GM23338 (cell line): ENCODE data around the gene GRIP2. TPM values are rescaled to one million over a fixed set of nuclear protein-coding genes. Genes with fewer than 3 reads are reported as not detected.

Source experiments
- ATAC-seq: fragments of 200-7000 bp; cut with Tn5 transposase; 3 replicates; pipeline ENCODE4 v1.9.1; 2020
- DNase-seq: peaks from one replicate; pipeline ENCODE4 v3.0.0-alpha.2; 2015; ENCODE audit warnings: low spot score
- H2AFZ ChIP-seq: fragments of 200-600 bp; sonication (generic); 2 replicates; pipeline ENCODE4 v1.8.0; 2016; ENCODE audit warnings: antibody characterized with exemption, mild to moderate bottlenecking, moderate library complexity
- H3F3A ChIP-seq: fragments of 200-600 bp; sonication (generic); replicated peaks from 2 replicates; pipeline ENCODE4 v1.8.0; 2017; ENCODE audit warnings: antibody characterized with exemption, mixed run types, low read depth
- H3K27ac ChIP-seq: fragments of 200-600 bp; sonication (generic); 2 replicates; pipeline ENCODE4 v1.6.1; 2016; ENCODE audit warnings: low read depth
- H3K27me3 ChIP-seq: fragments of 200-600 bp; sonication (generic); 2 replicates; pipeline ENCODE4 v1.8.0; 2016; ENCODE audit warnings: mild to moderate bottlenecking, mixed run types, moderate library complexity; ENCODE audit not compliant: insufficient read depth
- H3K36me3 ChIP-seq: fragments of 200-600 bp; sonication (generic); 2 replicates; pipeline ENCODE4 v1.8.0; 2016; ENCODE audit warnings: mild to moderate bottlenecking; ENCODE audit not compliant: insufficient read depth
- H3K4me1 ChIP-seq: fragments of 200-600 bp; sonication (generic); 2 replicates; pipeline ENCODE4 v1.8.0; 2016; ENCODE audit warnings: mild to moderate bottlenecking, moderate library complexity; ENCODE audit not compliant: insufficient read depth
- H3K4me2 ChIP-seq: fragments of 200-600 bp; sonication (generic); 2 replicates; pipeline ENCODE4 v1.7.1; 2017; ENCODE audit warnings: mixed run types
- H3K4me3 ChIP-seq: fragments of 200-600 bp; sonication (generic); 2 replicates; pipeline ENCODE4 v1.6.1; 2016; ENCODE audit warnings: mixed run types
- H3K79me2 ChIP-seq: fragments of 200-600 bp; sonication (generic); replicated peaks from 2 replicates; pipeline ENCODE4 v1.8.0; 2017; ENCODE audit warnings: mild to moderate bottlenecking; ENCODE audit not compliant: insufficient read depth
- H3K9me2 ChIP-seq: fragments of 200-600 bp; sonication (generic); 2 replicates; pipeline ENCODE4 v1.8.0; 2017; ENCODE audit not compliant: insufficient read depth
- H4K20me1 ChIP-seq: fragments of 200-600 bp; sonication (generic); replicated peaks from 2 replicates; pipeline ENCODE4 v1.8.0; 2017; ENCODE audit warnings: mild to moderate bottlenecking; ENCODE audit not compliant: insufficient read depth
- H3K27ac Mint-ChIP-seq: 2 replicates; pipeline ENCODE4 v1.8.0; 2020; ENCODE audit warnings: inconsistent platforms, mild to moderate bottlenecking, moderate library complexity, mixed read lengths
- H3K27me3 Mint-ChIP-seq: 3 replicates; pipeline ENCODE4 v1.8.0; 2022; ENCODE audit warnings: low read depth, mild to moderate bottlenecking, moderate library complexity, mixed read lengths, inconsistent platforms; ENCODE audit not compliant: insufficient read depth, poor library complexity
- H3K36me3 Mint-ChIP-seq: 3 replicates; pipeline ENCODE4 v1.8.0; 2021; ENCODE audit warnings: low read depth, mild to moderate bottlenecking, inconsistent platforms, moderate library complexity, mixed read lengths
- H3K4me1 Mint-ChIP-seq: 3 replicates; pipeline ENCODE4 v1.8.0; 2020; ENCODE audit warnings: mild to moderate bottlenecking, inconsistent platforms, mixed read lengths
- H3K4me3 Mint-ChIP-seq: 3 replicates; pipeline ENCODE4 v1.8.0; 2021; ENCODE audit warnings: moderate library complexity, mild to moderate bottlenecking, inconsistent platforms, mixed read lengths
- H3K9me3 Mint-ChIP-seq: 3 replicates; pipeline ENCODE4 v1.8.0; 2020; ENCODE audit warnings: moderate library complexity, mild to moderate bottlenecking, inconsistent platforms, mixed read lengths
- CREB1 ChIP-seq: fragments of 250-450 bp; sonication (Bioruptor Pico); IDR thresholded peaks from 2 replicates; pipeline ENCODE4 v1.5.0; 2020; ENCODE audit warnings: low read depth, mild to moderate bottlenecking, moderate library complexity
- CTCF ChIP-seq, 2 experiments: fragments of 200-600 bp in 1 of 2; sonication (generic) in 1 of 2; conservative IDR thresholded peaks; 2 replicates each; pipeline versions ENCODE4 v1.5.1 to v1.6.1; 2016 to 2017; ENCODE audit warnings: antibody characterized with exemption in 2 of 2, low read depth in 2 of 2, mild to moderate bottlenecking in 2 of 2, moderate library complexity in 1 of 2
- ETS1 ChIP-seq: IDR thresholded peaks from 2 replicates; pipeline ENCODE4 v1.6.1; 2016; ENCODE audit warnings: antibody characterized with exemption
- EZH2 ChIP-seq: fragments of 200-600 bp; sonication (generic); IDR thresholded peaks from one replicate; pipeline ENCODE4 v1.8.0; 2017; ENCODE audit warnings: antibody characterized with exemption, mild to moderate bottlenecking, low read depth; ENCODE audit not compliant: unreplicated experiment
- EZH2phosphoT487 ChIP-seq: fragments of 200-600 bp; sonication (generic); IDR thresholded peaks from one replicate; pipeline ENCODE4 v1.8.1; 2018; ENCODE audit warnings: antibody characterized with exemption; ENCODE audit not compliant: unreplicated experiment
- JUNB ChIP-seq: IDR thresholded peaks from one replicate; pipeline ENCODE4 v1.6.1; 2016; ENCODE audit warnings: antibody characterized with exemption; ENCODE audit not compliant: unreplicated experiment
- NANOG ChIP-seq: IDR thresholded peaks from 2 replicates; pipeline ENCODE4 v1.6.1; 2016; ENCODE audit warnings: antibody characterized with exemption, borderline replicate concordance
- POLR2AphosphoS5 ChIP-seq: IDR thresholded peaks from 2 replicates; pipeline ENCODE4 v1.6.1; 2016; ENCODE audit warnings: antibody characterized with exemption, low read depth
- STAT1 ChIP-seq: IDR thresholded peaks from one replicate; pipeline ENCODE4 v1.6.1; 2016; ENCODE audit warnings: antibody characterized with exemption; ENCODE audit not compliant: unreplicated experiment
- ZNF114 ChIP-seq: fragments of 250-450 bp; sonication (Bioruptor Pico); IDR thresholded peaks from 2 replicates; pipeline ENCODE4 v1.5.0; 2020; ENCODE audit warnings: mild to moderate bottlenecking, moderate library complexity
- ZNF331 ChIP-seq: fragments of 250-450 bp; sonication (Bioruptor Pico); IDR thresholded peaks from 2 replicates; pipeline ENCODE4 v1.5.0; 2020; ENCODE audit warnings: low read depth, mild to moderate bottlenecking, moderate library complexity
- ZNF462 ChIP-seq: fragments of 250-450 bp; sonication (Bioruptor Pico); IDR thresholded peaks from 2 replicates; pipeline ENCODE4 v1.5.0; 2020; ENCODE audit warnings: mild to moderate bottlenecking, moderate library complexity
- polyA plus RNA-seq: library from polyadenylated mRNA; unstranded; fragments of >200 nt; fragmentation: Nextera tagmentation; extraction: Ambion mirVana; gene quantifications from 2 replicates; pipeline ENCODE4 v1.2.1, GENCODE V29; 2016
- total RNA-seq: library from RNA; depleted of rRNA; stranded (reverse); fragments of >200 nt; shearing (Covaris generic); gene quantifications from 2 replicates; pipeline ENCODE4 v1.2.3, GENCODE V29; 2014
- TF ChIP-seq, protein P1 (sequence below): IDR thresholded peaks from one replicate; pipeline ENCODE4 v1.6.1; 2018; ENCODE audit warnings: antibody characterized with exemption; ENCODE audit not compliant: unreplicated experiment

Gene GRIP2
- total and polyA plus RNA-seq, 2 experiments from 2014 or later: 3.6 to 5.8 TPM

- ATAC-seq (no peak), DNase-seq (no peak)
- peaks cover 10% of the 10 kb centered on the region for H3K4me1 Mint-ChIP-seq
- Histone ChIP-seq H3K27me3 (no peaks in the 10 kb centered on the region), H4K20me1 (peaks cover 8% of the 10 kb centered on the region), H3K36me3 (peaks cover 8% of the 10 kb centered on the region), H3K9me2 (no peaks in the 10 kb centered on the region), H2AFZ (no peak overlapping the region), H3K79me2 (no peaks in the 10 kb centered on the region), H3K27ac (no peak overlapping the region), H3F3A (0 out of 2 replicates have a peak, but pooled peaks cover 13% of the 10 kb centered on the region), H3K4me3 (no peak overlapping the region), H3K4me2 (no peak overlapping the region), H3K4me1 (no peaks in the 10 kb centered on the region)
- H3K36me3 Mint-ChIP-seq: peaks cover 54% of the 10 kb centered on the region
- no peak overlapping the region for H3K27ac Mint-ChIP-seq
- H3K9me3 Mint-ChIP-seq: no peaks in the 10 kb centered on the region
- peaks cover 8% of the 10 kb centered on the region for H3K27me3 Mint-ChIP-seq
- H3K4me3 Mint-ChIP-seq: no peak overlapping the region
- TF ChIP-seq ZNF114 (CRISPR knock-in tag) (no peak), ZNF462 (CRISPR knock-in tag) (no peak), NANOG (no peak), EZH2phosphoT487 (no peak), JUNB (no peak), ZNF331 (CRISPR knock-in tag) (no peak), POLR2AphosphoS5 (no peak), CTCF (conservative IDR thresholded peaks at IDR 0.05; ENCODE audit: low read depth in 2 of 2) (no peak), EZH2 (no peak), CREB1 (no peak), ETS1 (no peak), STAT1 (no peak)
- TF ChIP-seq, protein P1, sequence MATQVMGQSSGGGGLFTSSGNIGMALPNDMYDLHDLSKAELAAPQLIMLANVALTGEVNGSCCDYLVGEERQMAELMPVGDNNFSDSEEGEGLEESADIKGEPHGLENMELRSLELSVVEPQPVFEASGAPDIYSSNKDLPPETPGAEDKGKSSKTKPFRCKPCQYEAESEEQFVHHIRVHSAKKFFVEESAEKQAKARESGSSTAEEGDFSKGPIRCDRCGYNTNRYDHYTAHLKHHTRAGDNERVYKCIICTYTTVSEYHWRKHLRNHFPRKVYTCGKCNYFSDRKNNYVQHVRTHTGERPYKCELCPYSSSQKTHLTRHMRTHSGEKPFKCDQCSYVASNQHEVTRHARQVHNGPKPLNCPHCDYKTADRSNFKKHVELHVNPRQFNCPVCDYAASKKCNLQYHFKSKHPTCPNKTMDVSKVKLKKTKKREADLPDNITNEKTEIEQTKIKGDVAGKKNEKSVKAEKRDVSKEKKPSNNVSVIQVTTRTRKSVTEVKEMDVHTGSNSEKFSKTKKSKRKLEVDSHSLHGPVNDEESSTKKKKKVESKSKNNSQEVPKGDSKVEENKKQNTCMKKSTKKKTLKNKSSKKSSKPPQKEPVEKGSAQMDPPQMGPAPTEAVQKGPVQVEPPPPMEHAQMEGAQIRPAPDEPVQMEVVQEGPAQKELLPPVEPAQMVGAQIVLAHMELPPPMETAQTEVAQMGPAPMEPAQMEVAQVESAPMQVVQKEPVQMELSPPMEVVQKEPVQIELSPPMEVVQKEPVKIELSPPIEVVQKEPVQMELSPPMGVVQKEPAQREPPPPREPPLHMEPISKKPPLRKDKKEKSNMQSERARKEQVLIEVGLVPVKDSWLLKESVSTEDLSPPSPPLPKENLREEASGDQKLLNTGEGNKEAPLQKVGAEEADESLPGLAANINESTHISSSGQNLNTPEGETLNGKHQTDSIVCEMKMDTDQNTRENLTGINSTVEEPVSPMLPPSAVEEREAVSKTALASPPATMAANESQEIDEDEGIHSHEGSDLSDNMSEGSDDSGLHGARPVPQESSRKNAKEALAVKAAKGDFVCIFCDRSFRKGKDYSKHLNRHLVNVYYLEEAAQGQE: no peak
Observed at GRCh38 chr3:14464141-14464465, 76.0 kb downstream of the GRIP2 start.
